Stomach (tissue), 9 donors: ENCODE data around the gene EEF1A2. TPM values are rescaled to one million over a fixed set of nuclear protein-coding genes. Genes with fewer than 3 reads are reported as not detected.

Source experiments
- DNase-seq, 2 donors: peaks; one replicate each; pipeline versions ENCODE4 v3.0.0 to v3.0.0-alpha.2; 2013 to 2019
- H3K27ac ChIP-seq, 5 donors: fragments of 200-600 bp in 4 of 5; sonication (generic) in 4 of 5; one replicate each; pipeline ENCODE4 v1.5.1; 2013 to 2019; ENCODE audit warnings: mild to moderate bottlenecking in 1 of 5, moderate library complexity in 1 of 5
- H3K27me3 ChIP-seq, 3 donors: fragments of 200-600 bp; sonication (generic); one replicate each; pipeline ENCODE4 v1.5.1; 2017 to 2019; ENCODE audit warnings: mixed run types in 1 of 3
- H3K36me3 ChIP-seq, 4 donors: fragments of 200-600 bp; sonication (generic); 1 replicate in 3 of 4; 2 replicates in 1 of 4; pipeline ENCODE4 v1.5.1; 2016 to 2019
- H3K4me1 ChIP-seq, 4 donors: fragments of 200-600 bp; sonication (generic); one replicate each; pipeline ENCODE4 v1.5.1; 2016 to 2019
- H3K4me3 ChIP-seq, 4 donors: fragments of 200-600 bp; sonication (generic) in 3 of 4; one replicate each; pipeline ENCODE4 v1.5.1; 2016 to 2019; ENCODE audit warnings: mild to moderate bottlenecking in 1 of 4
- H3K9me3 ChIP-seq, 4 donors: fragments of 200-600 bp; sonication (generic); one replicate each; pipeline ENCODE4 v1.5.1; 2016 to 2019
- EP300 ChIP-seq: sonication (generic); formaldehyde crosslinking; IDR thresholded peaks from one replicate; pipeline ENCODE4 v1.6.1; 2017; ENCODE audit warnings: antibody characterized with exemption
- POLR2A ChIP-seq, 4 donors: fragments of 450-650 bp; IDR thresholded peaks; one replicate each; pipeline ENCODE4 v1.6.1; 2016; ENCODE audit warnings: antibody characterized with exemption in 4 of 4, control low read depth in 2 of 4, mild to moderate bottlenecking in 1 of 4, moderate library complexity in 1 of 4
- POLR2AphosphoS5 ChIP-seq, 3 donors: sonication (generic); formaldehyde crosslinking; IDR thresholded peaks; one replicate each; pipeline ENCODE4 v1.6.1; 2016; ENCODE audit warnings: antibody characterized with exemption in 3 of 3
- WGBS, 5 donors: extraction: QIAGEN DNeasy Blood & Tissue Kit in 3 of 5; methylation state at CpG; one replicate each; pipeline versions ENCODE4 v1.1.5 to v1.1.7; 2013 to 2018; 5-methylcytosine and 5-hydroxymethylcytosine counted together
- intact Hi-C: fragments of 100-400 bp; cut with DNase I; formaldehyde crosslinking; loops from one replicate; pipeline ENCODE4 v1.15.1; 2023; ENCODE audit warnings: low total_unique reads
- polyA plus RNA-seq, 3 donors: library from polyadenylated mRNA; stranded (reverse); fragments of 200-250 nt; gene quantifications; one replicate each; pipeline ENCODE4 v1.2.3, GENCODE V29; 2013
- total RNA-seq, 5 donors: library from RNA; depleted of rRNA; stranded (reverse); fragments of >200 nt; gene quantifications; one replicate each; pipeline versions ENCODE4 v1.1.0 to v1.2.3, GENCODE V29; 2014 to 2016
- TF ChIP-seq, protein P1 (sequence below), 7 experiments: fragments of 450-650 bp in 4 of 7; fragments of 200-600 bp in 3 of 7; sonication (generic) in 3 of 7; IDR thresholded peaks; one replicate each; pipeline ENCODE4 v1.5.1; 2016 to 2019; ENCODE audit warnings: antibody characterized with exemption in 7 of 7, control low read depth in 2 of 7, mild to moderate bottlenecking in 1 of 7
- donor health status: healthy with polysubstance abuse.
- donor health status: Bipolar disorder and iron deficiency.
- donor health status: healthy.

Gene EEF1A2
- total and polyA plus RNA-seq, 8 donors, result 0.58 to 64.8 (median 23.8) TPM; not detected in 1

DNA sequence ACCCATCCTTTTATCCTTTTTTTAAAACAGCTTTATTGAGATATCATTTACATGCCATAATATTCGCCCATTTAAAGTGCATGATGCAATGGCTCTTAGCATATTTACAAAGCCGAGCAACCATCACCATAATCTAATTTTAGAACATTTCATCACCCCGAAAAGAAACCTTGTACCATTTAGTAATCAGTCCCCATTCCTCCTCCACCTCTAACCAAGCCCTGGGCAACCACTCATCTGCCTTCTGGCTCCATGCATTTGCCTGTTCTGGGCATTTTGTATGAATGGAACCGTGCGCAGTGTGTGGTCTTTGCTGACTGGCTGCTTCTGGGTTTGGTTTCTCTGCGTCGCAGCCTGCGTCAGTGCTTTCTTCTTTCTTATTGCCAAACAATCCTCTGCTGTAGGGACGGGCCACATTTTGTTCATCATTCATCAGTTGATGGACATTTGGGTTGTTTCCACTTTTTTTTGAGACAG, 10.2 kb upstream of the EEF1A2 start:
- Histone ChIP-seq H3K4me1 (no peaks in the 10 kb centered on the region), H3K9me3 (peaks cover 3 to 21% (median 18%) of the 10 kb centered on the region in 4 donors), H3K27me3 (peaks cover 4 to 75% (median 18%) of the 10 kb centered on the region in 3 donors), H3K27ac (no peak overlapping the region), H3K4me3 (no peak overlapping the region), H3K36me3 (no peaks in the 10 kb centered on the region)
- WGBS, 5 donors, result 80 to 92% (median 88%) methylated on average over 9 of the region's 9 CpGs
- intact Hi-C loops, result no loop called here
- TF ChIP-seq EP300 (no peak), POLR2AphosphoS5 (IDR thresholded peaks at IDR 0.05) (no peak), POLR2A (IDR thresholded peaks at IDR 0.05) (no peak)
- TF ChIP-seq, protein P1, sequence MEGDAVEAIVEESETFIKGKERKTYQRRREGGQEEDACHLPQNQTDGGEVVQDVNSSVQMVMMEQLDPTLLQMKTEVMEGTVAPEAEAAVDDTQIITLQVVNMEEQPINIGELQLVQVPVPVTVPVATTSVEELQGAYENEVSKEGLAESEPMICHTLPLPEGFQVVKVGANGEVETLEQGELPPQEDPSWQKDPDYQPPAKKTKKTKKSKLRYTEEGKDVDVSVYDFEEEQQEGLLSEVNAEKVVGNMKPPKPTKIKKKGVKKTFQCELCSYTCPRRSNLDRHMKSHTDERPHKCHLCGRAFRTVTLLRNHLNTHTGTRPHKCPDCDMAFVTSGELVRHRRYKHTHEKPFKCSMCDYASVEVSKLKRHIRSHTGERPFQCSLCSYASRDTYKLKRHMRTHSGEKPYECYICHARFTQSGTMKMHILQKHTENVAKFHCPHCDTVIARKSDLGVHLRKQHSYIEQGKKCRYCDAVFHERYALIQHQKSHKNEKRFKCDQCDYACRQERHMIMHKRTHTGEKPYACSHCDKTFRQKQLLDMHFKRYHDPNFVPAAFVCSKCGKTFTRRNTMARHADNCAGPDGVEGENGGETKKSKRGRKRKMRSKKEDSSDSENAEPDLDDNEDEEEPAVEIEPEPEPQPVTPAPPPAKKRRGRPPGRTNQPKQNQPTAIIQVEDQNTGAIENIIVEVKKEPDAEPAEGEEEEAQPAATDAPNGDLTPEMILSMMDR (IDR thresholded peaks at IDR 0.05), result no peak
- DNase-seq, result no peak

DNA sequence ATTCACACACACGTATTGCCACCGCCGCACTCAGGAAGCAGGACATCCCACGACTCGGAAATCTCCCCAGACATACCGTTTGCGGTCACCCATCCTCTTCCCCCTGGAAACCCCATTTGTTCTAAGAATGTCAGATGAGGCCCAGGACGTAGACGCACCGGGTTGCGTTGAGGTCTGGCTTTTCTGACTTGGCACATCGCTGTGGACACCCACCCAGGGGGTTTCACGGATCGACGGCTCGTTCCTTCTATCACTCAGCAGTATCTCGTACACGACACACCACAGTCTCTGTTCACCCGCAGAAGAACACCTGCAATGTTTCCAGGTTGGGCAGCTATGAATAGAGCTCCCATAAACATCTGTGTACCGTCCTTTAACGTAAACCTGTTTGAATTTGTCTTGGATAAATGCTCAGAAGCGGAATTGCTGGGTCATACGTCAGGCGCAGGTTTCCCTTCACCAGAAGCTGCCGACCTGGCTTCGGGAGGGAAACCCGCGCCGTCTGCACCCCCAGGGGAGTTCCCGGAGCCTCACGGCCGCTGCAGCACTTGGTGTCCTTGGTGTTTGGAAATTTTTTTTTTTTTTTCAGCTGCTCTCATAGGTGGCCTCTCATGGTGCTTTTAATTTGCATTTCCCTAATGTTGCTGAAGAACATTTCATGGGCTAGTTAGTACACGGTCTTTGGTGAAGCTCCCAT, 9.3 kb upstream of the EEF1A2 start:
- intact Hi-C loops, result no loop called here
- Histone ChIP-seq H3K4me1 (no peaks in the 10 kb centered on the region), H3K9me3 (peaks cover 3 to 23% (median 20%) of the 10 kb centered on the region in 4 donors), H3K36me3 (no peaks in the 10 kb centered on the region), H3K27ac (no peak overlapping the region), H3K27me3 (peaks cover 4 to 80% (median 18%) of the 10 kb centered on the region in 3 donors), H3K4me3 (no peak overlapping the region)
- no peak for DNase-seq
- TF ChIP-seq POLR2AphosphoS5 (IDR thresholded peaks at IDR 0.05) (no peak), POLR2A (IDR thresholded peaks at IDR 0.05) (no peak), EP300 (no peak)
- TF ChIP-seq, protein P1 (IDR thresholded peaks at IDR 0.05), result no peak
- 84 to 90% (median 85%) methylated on average over 33 of the region's 33 CpGs for WGBS, 5 donors

DNA sequence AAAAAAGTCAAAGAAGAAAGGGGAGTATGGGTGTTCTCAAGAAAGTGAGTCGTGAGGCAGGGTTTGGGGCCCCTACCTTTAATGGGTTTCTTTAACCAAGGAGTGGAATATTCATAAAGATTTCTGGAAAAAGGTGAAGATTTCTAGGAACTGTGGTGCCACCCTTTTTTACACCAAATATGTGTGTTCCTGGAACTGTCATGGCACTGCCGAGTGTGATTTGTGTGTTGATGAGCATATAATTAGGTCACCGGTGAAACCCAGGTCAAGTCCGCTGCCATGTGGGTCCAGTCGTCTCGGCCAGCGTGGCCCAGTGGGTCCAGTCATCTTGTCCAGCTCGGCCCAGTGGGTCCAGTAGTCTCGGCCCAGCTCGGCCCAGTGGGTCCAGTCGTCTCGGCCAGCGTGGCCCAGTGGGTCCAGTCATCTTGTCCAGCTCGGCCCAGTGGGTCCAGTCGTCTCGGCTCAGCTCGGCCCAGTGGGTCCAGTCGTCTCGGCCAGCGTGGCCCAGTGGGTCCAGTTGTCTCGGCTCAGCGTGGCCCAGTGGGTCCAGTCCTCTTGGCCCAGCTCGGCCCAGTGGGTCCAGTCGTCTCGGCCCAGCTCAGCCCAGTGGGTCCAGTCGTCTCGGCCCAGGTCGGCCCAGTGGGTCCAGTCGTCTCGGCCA, 8.3 kb upstream of the EEF1A2 start:
- H3K27ac ChIP-seq, result no peak overlapping the region
- peaks cover 0 to 2% (median 0%) of the 10 kb centered on the region in 4 donors for H3K4me1 ChIP-seq
- H3K4me3 ChIP-seq, result no peak overlapping the region
- peaks cover 4 to 80% (median 26%) of the 10 kb centered on the region in 3 donors for H3K27me3 ChIP-seq
- TF ChIP-seq, protein P1 (IDR thresholded peaks at IDR 0.05), result no peak
- no peak for TF ChIP-seq POLR2A (IDR thresholded peaks at IDR 0.05)
- TF ChIP-seq EP300, result no peak
- no peak for TF ChIP-seq POLR2AphosphoS5 (IDR thresholded peaks at IDR 0.05)
- no peak for DNase-seq
- peaks cover 3 to 23% (median 20%) of the 10 kb centered on the region in 4 donors for H3K9me3 ChIP-seq
- intact Hi-C loops, result no loop called here
- H3K36me3 ChIP-seq, result no peaks in the 10 kb centered on the region
- 89 to 93% (median 90%) methylated on average over 26 to 30 of the region's 30 CpGs for WGBS, 5 donors

DNA sequence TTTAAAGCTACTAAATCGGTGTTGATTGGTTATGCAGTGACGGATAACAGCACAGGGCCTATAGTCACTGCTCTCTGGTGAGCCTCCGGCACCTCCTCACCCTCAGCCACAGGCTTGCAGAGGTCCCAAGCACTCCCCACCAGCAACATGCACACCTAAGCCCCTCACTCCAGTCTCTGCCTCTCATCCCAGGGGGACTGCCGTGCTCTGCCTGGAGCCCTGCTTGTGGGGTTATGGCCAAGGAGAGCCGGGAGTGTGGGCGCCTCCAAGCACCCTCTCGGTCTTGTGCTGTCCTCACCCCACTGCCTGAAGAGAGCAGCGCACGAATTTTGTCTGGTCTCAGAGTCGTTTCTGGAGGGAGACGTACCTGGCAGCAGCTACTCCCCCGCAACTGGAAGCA, 6.8 kb upstream of the EEF1A2 start:
- H3K27ac ChIP-seq, result no peak overlapping the region
- H3K4me3 ChIP-seq, result no peak overlapping the region
- intact Hi-C loops, result no loop called here
- TF ChIP-seq, protein P1 (IDR thresholded peaks at IDR 0.05), result no peak
- TF ChIP-seq POLR2AphosphoS5 (IDR thresholded peaks at IDR 0.05), result no peak
- TF ChIP-seq POLR2A (IDR thresholded peaks at IDR 0.05), result no peak
- TF ChIP-seq EP300, result no peak
- peaks cover 0 to 7% (median 3%) of the 10 kb centered on the region in 4 donors for H3K4me1 ChIP-seq
- no peak for DNase-seq
- peaks cover 4 to 80% (median 37%) of the 10 kb centered on the region in 3 donors for H3K27me3 ChIP-seq
- H3K36me3 ChIP-seq, result no peaks in the 10 kb centered on the region
- H3K9me3 ChIP-seq, result peaks cover 3 to 23% (median 20%) of the 10 kb centered on the region in 4 donors
- 72 to 92% (median 82%) methylated on average over 12 of the region's 12 CpGs for WGBS, 5 donors
